ENCODE measurements around the gene TCF19.

DNA sequence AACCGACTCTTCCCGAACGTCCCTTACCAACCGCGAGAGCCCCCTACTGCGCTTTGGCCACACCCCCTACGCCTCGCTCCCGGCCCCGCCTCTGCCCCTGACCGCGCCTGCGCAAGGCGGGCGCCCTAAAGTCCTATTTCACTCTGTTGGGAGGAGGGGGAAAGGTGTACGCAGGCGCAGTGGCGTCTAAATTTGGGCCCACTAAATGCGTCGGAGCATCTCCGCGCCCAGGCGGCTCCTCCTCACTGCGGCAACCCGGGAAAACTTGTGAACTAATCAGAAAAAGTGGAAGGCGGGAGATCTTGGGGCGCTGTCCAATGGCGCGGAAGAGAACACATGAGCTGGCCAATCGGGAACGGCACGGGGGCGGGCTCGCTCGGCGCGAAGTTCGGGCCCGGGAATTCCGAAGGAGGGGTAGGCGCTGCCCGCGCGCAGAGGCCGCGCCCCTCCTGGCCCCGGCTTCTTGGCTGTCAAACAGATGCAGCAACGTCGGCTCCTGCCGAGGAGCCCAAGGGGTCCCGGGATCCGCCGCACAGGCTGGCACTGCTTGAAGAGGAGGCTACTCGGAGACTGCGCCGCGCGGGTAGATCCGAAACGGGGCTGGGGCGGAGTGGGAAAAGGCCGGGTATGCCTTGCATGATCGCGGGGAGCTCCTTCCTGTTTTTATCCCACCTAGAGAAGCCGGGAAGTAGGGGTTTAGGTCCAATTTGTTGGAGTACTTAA lies at the start of gene TCF19:
- TF ChIP-seq, protein P1, sequence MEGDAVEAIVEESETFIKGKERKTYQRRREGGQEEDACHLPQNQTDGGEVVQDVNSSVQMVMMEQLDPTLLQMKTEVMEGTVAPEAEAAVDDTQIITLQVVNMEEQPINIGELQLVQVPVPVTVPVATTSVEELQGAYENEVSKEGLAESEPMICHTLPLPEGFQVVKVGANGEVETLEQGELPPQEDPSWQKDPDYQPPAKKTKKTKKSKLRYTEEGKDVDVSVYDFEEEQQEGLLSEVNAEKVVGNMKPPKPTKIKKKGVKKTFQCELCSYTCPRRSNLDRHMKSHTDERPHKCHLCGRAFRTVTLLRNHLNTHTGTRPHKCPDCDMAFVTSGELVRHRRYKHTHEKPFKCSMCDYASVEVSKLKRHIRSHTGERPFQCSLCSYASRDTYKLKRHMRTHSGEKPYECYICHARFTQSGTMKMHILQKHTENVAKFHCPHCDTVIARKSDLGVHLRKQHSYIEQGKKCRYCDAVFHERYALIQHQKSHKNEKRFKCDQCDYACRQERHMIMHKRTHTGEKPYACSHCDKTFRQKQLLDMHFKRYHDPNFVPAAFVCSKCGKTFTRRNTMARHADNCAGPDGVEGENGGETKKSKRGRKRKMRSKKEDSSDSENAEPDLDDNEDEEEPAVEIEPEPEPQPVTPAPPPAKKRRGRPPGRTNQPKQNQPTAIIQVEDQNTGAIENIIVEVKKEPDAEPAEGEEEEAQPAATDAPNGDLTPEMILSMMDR (IDR thresholded peaks at IDR 0.05) = no peak
- no peak for TF ChIP-seq ZFX (IDR thresholded peaks at IDR 0.05; ENCODE audit: borderline replicate concordance)
